HepG2 (cell line): Measurements from ENCODE around the gene RAB36. TPM values are rescaled to one million over a fixed set of nuclear protein-coding genes. Genes with fewer than 3 reads are reported as not detected.

Source experiments
- ATAC-seq: fragments of 200-7000 bp; cut with Tn5 transposase; 3 replicates; pipeline ENCODE4 v1.9.1; 2020; ENCODE audit warnings: mild to moderate bottlenecking, moderate library complexity
- BruUV-seq: library from RNA; stranded (reverse); fragments of 400-500 nt; replicated peaks from 2 replicates; lab custom pipeline; 2021; lab: Mats Ljungman, UMichigan
- CTCF ChIA-PET: fragments of 300-600 bp; formaldehyde crosslinking; extraction: SDS; loops from one replicate; lab custom pipeline; 2021; ENCODE audit warnings: low total read pairs, inconsistent platforms, low intra/inter-chr PET ratio; lab: Yijun Ruan, JAX
- POLR2A ChIA-PET: fragments of 350-600 bp; sonication (Branson Sonifier 250); formaldehyde crosslinking; loops from one replicate; lab custom pipeline; 2020; ENCODE audit warnings: antibody characterized with exemption, inconsistent platforms; lab: Yijun Ruan, JAX
- DNase-seq: peaks from one replicate; pipeline ENCODE4 v3.0.0-alpha.2; 2015; ENCODE audit warnings: low spot score
- FAIRE-seq: peaks from 3 replicates; lab custom pipeline; 2011; peaks lifted over from hg19 to GRCh38; lab: Jason Lieb, UNC
- H2AFZ ChIP-seq: one replicate; pipeline ENCODE4 v1.6.1; 2011; ENCODE audit warnings: low read length, inconsistent platforms
- H3K27ac ChIP-seq: fragments of 300-600 bp; 3 replicates; pipeline ENCODE4 v1.8.0; 2011; ENCODE audit warnings: mixed run types, mild to moderate bottlenecking, mixed read lengths, low read length, inconsistent platforms; ENCODE audit not compliant: insufficient read depth; ENCODE audit errors: extremely low read length
- H3K27me3 ChIP-seq, 2 experiments: fragments of 200-600 bp in 1 of 2; 2 replicates in 1 of 2; 3 replicates in 1 of 2; pipeline versions ENCODE4 v1.6.0 to v1.8.0; 2011; ENCODE audit warnings: low read length in 2 of 2, mild to moderate bottlenecking in 2 of 2, moderate library complexity in 2 of 2, inconsistent platforms in 1 of 2; ENCODE audit not compliant: insufficient read depth in 2 of 2, control insufficient read depth in 1 of 2
- H3K36me3 ChIP-seq, 2 experiments: fragments of 200-600 bp in 1 of 2; replicated peaks in 1 of 2; 2 replicates in 1 of 2; 3 replicates in 1 of 2; pipeline versions ENCODE4 v1.5.1 to v1.8.0; 2011; ENCODE audit warnings: low read length in 2 of 2, inconsistent platforms in 1 of 2; ENCODE audit not compliant: insufficient read depth in 2 of 2, control insufficient read depth in 1 of 2
- H3K4me1 ChIP-seq: 2 replicates; pipeline ENCODE4 v1.5.1; 2012; ENCODE audit warnings: low read length, inconsistent platforms; ENCODE audit not compliant: insufficient read depth
- H3K4me2 ChIP-seq: 2 replicates; pipeline ENCODE4 v1.6.0; 2011; ENCODE audit warnings: low read depth, low read length, inconsistent platforms
- H3K4me3 ChIP-seq, 3 experiments: fragments of 200-600 bp in 1 of 3; sonication (generic), shearing (Covaris generic) in 1 of 3; replicated peaks in 1 of 3; 2 replicates each; pipeline ENCODE4 v1.5.1; 2011 to 2016; ENCODE audit warnings: low read length in 3 of 3, inconsistent platforms in 2 of 3, low read depth in 2 of 3, mild to moderate bottlenecking in 2 of 3, control low read depth in 1 of 3, mixed read lengths in 1 of 3; ENCODE audit not compliant: insufficient read depth in 1 of 3
- H3K79me2 ChIP-seq: one replicate; pipeline ENCODE4 v1.6.1; 2011; ENCODE audit warnings: low read length, inconsistent platforms; ENCODE audit not compliant: insufficient read depth
- H3K9ac ChIP-seq: 2 replicates; pipeline ENCODE4 v1.6.0; 2011; ENCODE audit warnings: mild to moderate bottlenecking, low read depth, low read length, inconsistent platforms; ENCODE audit not compliant: insufficient read depth
- H3K9me3 ChIP-seq: 2 replicates; pipeline ENCODE4 v1.5.1; 2012; ENCODE audit warnings: mild to moderate bottlenecking, low read length
- H4K20me1 ChIP-seq: 2 replicates; pipeline ENCODE4 v1.6.0; 2011; ENCODE audit warnings: inconsistent platforms, mild to moderate bottlenecking, low read length, moderate library complexity; ENCODE audit not compliant: insufficient read depth
- NFYB ChIP-seq: sonication (generic); formaldehyde crosslinking; IDR thresholded peaks from 2 replicates; pipeline ENCODE4 v1.4.0; 2020; ENCODE audit warnings: missing genetic modification reagents
- SP4 ChIP-seq: sonication (generic); formaldehyde crosslinking; IDR thresholded peaks from 2 replicates; pipeline ENCODE4 v1.8.1; 2023; ENCODE audit warnings: mild to moderate bottlenecking, missing genetic modification reagents
- SRSF9 ChIP-seq: fragments of 200-400 bp; formaldehyde crosslinking; IDR thresholded peaks from 2 replicates; pipeline ENCODE4 v1.6.1; 2018; ENCODE audit warnings: borderline replicate concordance, mild to moderate bottlenecking, low read depth, low read length; ENCODE audit not compliant: insufficient read depth, poor library complexity, severe bottlenecking
- ZNF546 ChIP-seq: sonication (generic); formaldehyde crosslinking; conservative IDR thresholded peaks from 2 replicates; pipeline ENCODE4 v1.8.1; 2023; ENCODE audit warnings: mild to moderate bottlenecking, missing genetic modification reagents
- WGBS: methylation state at CpG from one replicate; pipeline ENCODE4 v1.1.6; 2017; ENCODE audit warnings: low lambda C conversion rate; 5-methylcytosine and 5-hydroxymethylcytosine counted together
- in situ Hi-C: cut with HindIII; loops from 2 replicates; pipeline ENCODE4 v1.10.0; 2017; ENCODE audit warnings: low pct_unique_long_range_greater_than_20kb; ENCODE audit not compliant: extremely low pct_ligation_motif_present
- intact Hi-C: fragments of 100-400 bp; cut with micrococcal nuclease; formaldehyde crosslinking; loops from one replicate; pipeline ENCODE4 v1.10.0; 2022; ENCODE audit not compliant: unreplicated experiment
- polyA plus RNA-seq, 8 experiments: library from polyadenylated mRNA; depleted of rRNA in 3 of 8; stranded (reverse) in 7 of 8; unstranded in 1 of 8; fragments of >200 nt; fragmentation: Illumina TruSeq in 4 of 8; extraction: Trizol in 4 of 8; gene quantifications; 2 replicates each; pipeline versions ENCODE4 v1.2.1 to v1.2.3, GENCODE V29; 2011 to 2016; ENCODE audit warnings: low read depth in 4 of 8, missing spikeins in 1 of 8, mixed read lengths in 1 of 8; ENCODE audit not compliant: insufficient read depth in 1 of 8
- total RNA-seq, 5 experiments: library from RNA; depleted of rRNA; stranded (reverse); fragments of >200 nt; fragmentation: Illumina TruSeq; extraction: Trizol; gene quantifications; 2 replicates each; pipeline ENCODE4 v1.2.3, GENCODE V29; 2016; ENCODE audit warnings: low read depth in 1 of 5
- TF ChIP-seq, protein P1 (sequence below): sonication (generic); formaldehyde crosslinking; IDR thresholded peaks from 2 replicates; pipeline ENCODE4 v1.4.0; 2020; ENCODE audit warnings: missing genetic modification reagents
- TF ChIP-seq, protein P2 (sequence below): sonication (generic); formaldehyde crosslinking; IDR thresholded peaks from 2 replicates; pipeline ENCODE4 v1.4.0; 2020; ENCODE audit warnings: missing genetic modification reagents

The RAB36 gene
- total and polyA plus RNA-seq, 2 of the 13 experiments (the other 11 are each of a cell fraction or from before 2014, with no cell fraction given): 0.24 to 0.86 TPM

DNA sequence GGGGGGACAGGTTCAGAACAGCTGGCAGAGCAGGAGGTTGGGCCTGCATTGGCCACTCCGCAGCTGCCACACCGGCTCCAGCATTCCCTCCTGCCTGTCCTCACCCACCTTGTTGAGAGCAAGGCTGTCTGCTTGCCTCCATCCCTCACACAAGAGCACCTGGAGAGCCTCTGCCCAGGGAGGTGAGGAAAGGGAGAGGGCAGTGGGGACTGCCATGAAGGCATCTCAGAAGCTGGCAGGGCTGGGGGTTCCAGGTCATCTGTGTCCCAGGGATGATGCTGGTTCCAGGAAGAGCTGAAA is 30.6 kb upstream of the RAB36 start (continued):
- TF ChIP-seq, protein P1, sequence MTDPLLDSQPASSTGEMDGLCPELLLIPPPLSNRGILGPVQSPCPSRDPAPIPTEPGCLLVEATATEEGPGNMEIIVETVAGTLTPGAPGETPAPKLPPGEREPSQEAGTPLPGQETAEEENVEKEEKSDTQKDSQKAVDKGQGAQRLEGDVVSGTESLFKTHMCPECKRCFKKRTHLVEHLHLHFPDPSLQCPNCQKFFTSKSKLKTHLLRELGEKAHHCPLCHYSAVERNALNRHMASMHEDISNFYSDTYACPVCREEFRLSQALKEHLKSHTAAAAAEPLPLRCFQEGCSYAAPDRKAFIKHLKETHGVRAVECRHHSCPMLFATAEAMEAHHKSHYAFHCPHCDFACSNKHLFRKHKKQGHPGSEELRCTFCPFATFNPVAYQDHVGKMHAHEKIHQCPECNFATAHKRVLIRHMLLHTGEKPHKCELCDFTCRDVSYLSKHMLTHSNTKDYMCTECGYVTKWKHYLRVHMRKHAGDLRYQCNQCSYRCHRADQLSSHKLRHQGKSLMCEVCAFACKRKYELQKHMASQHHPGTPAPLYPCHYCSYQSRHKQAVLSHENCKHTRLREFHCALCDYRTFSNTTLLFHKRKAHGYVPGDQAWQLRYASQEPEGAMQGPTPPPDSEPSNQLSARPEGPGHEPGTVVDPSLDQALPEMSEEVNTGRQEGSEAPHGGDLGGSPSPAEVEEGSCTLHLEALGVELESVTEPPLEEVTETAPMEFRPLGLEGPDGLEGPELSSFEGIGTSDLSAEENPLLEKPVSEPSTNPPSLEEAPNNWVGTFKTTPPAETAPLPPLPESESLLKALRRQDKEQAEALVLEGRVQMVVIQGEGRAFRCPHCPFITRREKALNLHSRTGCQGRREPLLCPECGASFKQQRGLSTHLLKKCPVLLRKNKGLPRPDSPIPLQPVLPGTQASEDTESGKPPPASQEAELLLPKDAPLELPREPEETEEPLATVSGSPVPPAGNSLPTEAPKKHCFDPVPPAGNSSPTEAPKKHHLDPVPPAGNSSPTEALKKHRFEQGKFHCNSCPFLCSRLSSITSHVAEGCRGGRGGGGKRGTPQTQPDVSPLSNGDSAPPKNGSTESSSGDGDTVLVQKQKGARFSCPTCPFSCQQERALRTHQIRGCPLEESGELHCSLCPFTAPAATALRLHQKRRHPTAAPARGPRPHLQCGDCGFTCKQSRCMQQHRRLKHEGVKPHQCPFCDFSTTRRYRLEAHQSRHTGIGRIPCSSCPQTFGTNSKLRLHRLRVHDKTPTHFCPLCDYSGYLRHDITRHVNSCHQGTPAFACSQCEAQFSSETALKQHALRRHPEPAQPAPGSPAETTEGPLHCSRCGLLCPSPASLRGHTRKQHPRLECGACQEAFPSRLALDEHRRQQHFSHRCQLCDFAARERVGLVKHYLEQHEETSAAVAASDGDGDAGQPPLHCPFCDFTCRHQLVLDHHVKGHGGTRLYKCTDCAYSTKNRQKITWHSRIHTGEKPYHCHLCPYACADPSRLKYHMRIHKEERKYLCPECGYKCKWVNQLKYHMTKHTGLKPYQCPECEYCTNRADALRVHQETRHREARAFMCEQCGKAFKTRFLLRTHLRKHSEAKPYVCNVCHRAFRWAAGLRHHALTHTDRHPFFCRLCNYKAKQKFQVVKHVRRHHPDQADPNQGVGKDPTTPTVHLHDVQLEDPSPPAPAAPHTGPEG: no peak
- no peak for TF ChIP-seq ZNF546

DNA sequence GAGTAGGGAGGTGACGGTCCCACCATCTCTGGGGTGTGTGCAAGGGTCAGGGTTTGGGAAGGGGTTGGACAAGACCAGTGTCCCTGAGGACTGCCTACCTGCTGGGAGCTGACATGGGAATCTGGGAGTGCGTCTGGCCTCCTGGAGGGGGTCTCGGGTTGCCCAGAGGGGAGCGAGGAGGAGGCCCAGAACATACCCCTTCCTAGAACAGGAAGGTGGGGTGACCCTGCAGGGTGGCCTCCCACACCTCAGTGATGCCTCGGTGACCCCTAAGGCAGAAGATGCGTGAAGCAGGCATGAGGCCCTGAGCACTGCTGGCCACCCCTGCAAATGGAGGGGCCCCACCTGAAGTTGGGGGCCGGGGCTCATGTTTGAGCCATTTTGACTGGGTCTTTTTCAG is 29.9 kb upstream of the RAB36 start:
- Histone ChIP-seq H2AFZ (no peak overlapping the region), H4K20me1 (no peaks in the 10 kb centered on the region), H3K27ac (no peak overlapping the region), H3K9me3 (no peaks in the 10 kb centered on the region), H3K36me3 (peaks cover 2 to 4% of the 10 kb centered on the region in 2 experiments; a peak in 3 of 5 replicates), H3K27me3 (no peaks in the 10 kb centered on the region), H3K4me2 (no peak overlapping the region), H3K79me2 (no peaks in the 10 kb centered on the region), H3K4me3 (no peak overlapping the region), H3K9ac (no peak overlapping the region), H3K4me1 (no peaks in the 10 kb centered on the region)
- 78% methylated on average over 5 of the region's 7 CpGs for WGBS
- TF ChIP-seq SRSF9 (no peak), NFYB (CRISPR knock-in tag) (no peak), SP4 (CRISPR knock-in tag) (no peak)
- TF ChIP-seq, protein P2, sequence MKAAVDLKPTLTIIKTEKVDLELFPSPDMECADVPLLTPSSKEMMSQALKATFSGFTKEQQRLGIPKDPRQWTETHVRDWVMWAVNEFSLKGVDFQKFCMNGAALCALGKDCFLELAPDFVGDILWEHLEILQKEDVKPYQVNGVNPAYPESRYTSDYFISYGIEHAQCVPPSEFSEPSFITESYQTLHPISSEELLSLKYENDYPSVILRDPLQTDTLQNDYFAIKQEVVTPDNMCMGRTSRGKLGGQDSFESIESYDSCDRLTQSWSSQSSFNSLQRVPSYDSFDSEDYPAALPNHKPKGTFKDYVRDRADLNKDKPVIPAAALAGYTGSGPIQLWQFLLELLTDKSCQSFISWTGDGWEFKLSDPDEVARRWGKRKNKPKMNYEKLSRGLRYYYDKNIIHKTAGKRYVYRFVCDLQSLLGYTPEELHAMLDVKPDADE (CRISPR knock-in tag): no peak
- no TSS peak for BruUV-seq
- in situ Hi-C loops (no loop called here), intact Hi-C loops (no loop called here)
- DNase-seq (no peak), FAIRE-seq (no peak), ATAC-seq (no peak)
- POLR2A ChIA-PET: no interaction called here
- CTCF ChIA-PET: no interaction called here
